ENCODE data around the gene RAET1E. TPM values are rescaled to one million over a fixed set of nuclear protein-coding genes. Genes with fewer than 3 reads are reported as not detected.

Gene RAET1E
- total and polyA plus RNA-seq, 9 of the 15 experiments (the other 6 are each of a cell fraction or from before 2014, with no cell fraction given) = not detected

GRCh38 chr6:149864578-149865535, 33.1 kb downstream of the RAET1E start (continued):
- TF ChIP-seq FIP1L1 (IDR thresholded peaks at IDR 0.05; ENCODE audit: low read depth, low read length, poor library complexity, severe bottlenecking) = no peak
- TF ChIP-seq MLX (CRISPR knock-in tag; conservative IDR thresholded peaks at IDR 0.05) = no peak
- no peak for TF ChIP-seq RBM25 (IDR thresholded peaks at IDR 0.05; ENCODE audit: low read depth, low read length, severe bottlenecking)
- TF ChIP-seq CREB1 (IDR thresholded peaks at IDR 0.05) = no peak
- TF ChIP-seq CREB1 (CRISPR knock-in tag; IDR thresholded peaks at IDR 0.05) = 0 out of 2 replicates have a peak, but pooled peaks have one; percentile 39
- no peak for TF ChIP-seq KLF1 (tag; IDR thresholded peaks at IDR 0.05)
- no peak for TF ChIP-seq E2F4 (CRISPR knock-in tag; IDR thresholded peaks at IDR 0.05; ENCODE audit: low read depth)
- TF ChIP-seq FOXM1 (IDR thresholded peaks at IDR 0.05; ENCODE audit: low read depth) = no peak
- TF ChIP-seq FOXM1 (CRISPR knock-in tag; IDR thresholded peaks at IDR 0.05; ENCODE audit: low read depth) = no peak
- peak in 1 of 3 experiments; percentile 74 for TF ChIP-seq YY1 (IDR thresholded peaks at IDR 0.05; ENCODE audit: borderline replicate concordance in 1 of 3, control insufficient read depth in 1 of 3, extremely low read depth in 1 of 3, insufficient read depth in 3 of 3, insufficient read length in 1 of 3, insufficient replicate concordance in 2 of 3, low read depth in 1 of 3, low read length in 2 of 3)
- TF ChIP-seq THAP7 (CRISPR knock-in tag; IDR thresholded peaks at IDR 0.05) = no peak
- TF ChIP-seq SMC3 (conservative IDR thresholded peaks at IDR 0.05; ENCODE audit: insufficient read depth, low read depth, low read length) = 0 out of 2 replicates have a peak, but pooled peaks have one; percentile 37
- TF ChIP-seq PPARD (CRISPR knock-in tag; IDR thresholded peaks at IDR 0.05) = no peak
- 0 out of 2 replicates have a peak, but pooled peaks have one; percentile 13 for TF ChIP-seq ZNF384 (IDR thresholded peaks at IDR 0.05; ENCODE audit: low read depth, low read length)
- no peak for TF ChIP-seq POLR2A (conservative IDR thresholded peaks at IDR 0.05)
- TF ChIP-seq EGR1 (conservative IDR thresholded peaks at IDR 0.05) = no peak
- TF ChIP-seq CTCFL (IDR thresholded peaks at IDR 0.05; ENCODE audit: borderline replicate concordance, insufficient read depth, low read depth, low read length, poor library complexity, severe bottlenecking) = peak; percentile 34
- no peak for TF ChIP-seq MYC (IDR thresholded peaks at IDR 0.05; ENCODE audit: low read depth, low read length)
- TF ChIP-seq MYC (CRISPR knock-in tag; IDR thresholded peaks at IDR 0.05; ENCODE audit: borderline replicate concordance, low read depth) = no peak
- TF ChIP-seq SMAD3 (CRISPR knock-in tag; conservative IDR thresholded peaks at IDR 0.05) = no peak
- TF ChIP-seq COPS2 (conservative IDR thresholded peaks at IDR 0.05) = no peak
- no peak for TF ChIP-seq ZFPM2 (CRISPR knock-in tag; IDR thresholded peaks at IDR 0.05)
- TF ChIP-seq BCL6 (CRISPR knock-in tag; IDR thresholded peaks at IDR 0.05) = no peak
- TF ChIP-seq EHMT2 (IDR thresholded peaks at IDR 0.05) = no peak

Data from K562 (cell line).